DMS 273 (cell line): ENCODE measurements around the gene DENND2D.
"Not testable (repeated sequence)": the region's sequence is repeated elsewhere in the genome, so short reads cannot be mapped to it uniquely, and the experiment has no call there.

Experiments used
- DNase-seq: peaks from one replicate; lab custom pipeline; 2025; ENCODE audit not compliant: unreplicated experiment; lab: John Stamatoyannopoulos, UW

The DENND2D gene

DNA sequence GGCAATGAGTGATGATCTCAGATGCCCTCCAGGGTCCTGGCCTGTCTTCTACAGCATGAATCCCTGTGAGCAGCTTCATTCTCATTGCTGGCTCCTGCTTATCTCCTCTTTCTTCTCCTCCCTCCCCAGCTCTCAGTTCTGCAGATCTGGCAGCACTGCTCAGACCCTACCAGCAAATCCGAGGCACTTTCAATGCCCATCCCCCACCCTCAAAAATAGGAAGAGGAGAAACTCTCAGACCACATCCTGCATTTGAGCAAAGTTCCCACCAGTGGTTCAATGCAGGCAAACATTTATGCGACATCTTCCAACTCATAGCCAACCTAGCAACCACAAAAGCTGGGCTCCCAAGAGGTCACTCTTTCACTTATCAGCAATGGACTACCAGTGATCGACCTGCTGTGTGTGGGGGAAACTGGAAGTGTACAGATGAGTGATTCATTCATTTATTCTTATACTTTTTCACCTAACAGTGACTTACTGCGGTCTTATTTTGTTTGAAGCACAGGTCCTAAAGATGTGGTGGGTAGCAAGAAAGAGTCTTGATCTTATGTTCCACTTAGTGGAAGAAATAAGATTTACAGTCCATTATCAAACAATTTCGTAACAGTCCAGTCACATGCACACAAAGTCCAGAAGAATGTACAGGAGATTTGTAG is 21.3 kb upstream of the DENND2D start:
- DNase-seq = no peak

DNA sequence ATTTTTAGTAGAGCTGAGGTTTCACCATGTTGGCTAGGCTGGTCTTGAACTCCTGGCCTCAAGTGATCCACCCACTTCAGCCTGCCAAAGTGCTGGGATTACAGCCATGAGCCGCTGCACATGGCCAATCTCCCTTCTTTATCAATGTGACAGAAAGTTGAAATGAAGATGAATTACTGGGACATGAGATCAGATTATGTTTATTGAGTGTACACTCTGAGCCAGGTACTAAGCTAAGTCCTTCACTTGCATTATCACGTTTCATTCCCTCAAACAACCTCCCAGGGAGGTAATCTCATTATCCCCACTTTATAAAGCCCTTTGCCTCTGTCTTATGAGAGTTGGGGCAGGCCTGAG is 20.8 kb upstream of the DENND2D start:
- no peak for DNase-seq

DNA sequence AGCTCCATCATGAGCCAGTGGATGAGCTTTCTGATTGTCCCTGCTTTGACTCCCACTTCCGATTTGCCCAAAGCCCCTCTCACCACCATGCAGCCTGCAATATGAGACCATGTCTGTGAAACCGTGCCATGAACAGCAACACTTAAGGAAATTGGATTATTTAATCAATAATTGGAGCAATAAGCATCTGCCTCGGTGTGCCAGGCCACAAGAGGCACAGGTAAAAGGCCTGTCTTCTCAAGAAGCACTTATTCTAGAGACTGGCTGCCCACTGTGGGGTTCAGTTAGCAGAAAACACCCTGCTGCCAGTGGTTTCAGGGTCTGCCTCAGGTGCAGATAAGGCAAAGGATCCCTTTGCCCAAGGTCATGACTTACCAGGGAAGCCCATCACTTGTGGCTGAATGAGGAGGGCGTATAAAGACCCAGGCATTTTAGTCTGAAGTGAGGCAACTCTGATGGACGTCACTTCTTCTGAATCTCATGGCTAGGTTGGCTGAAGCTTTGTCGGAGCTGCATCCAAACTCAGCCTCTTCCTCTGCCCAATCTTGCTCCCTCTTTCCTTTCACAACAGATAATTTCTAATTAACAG is 19.9 kb upstream of the DENND2D start:
- DNase-seq = no peak

DNA sequence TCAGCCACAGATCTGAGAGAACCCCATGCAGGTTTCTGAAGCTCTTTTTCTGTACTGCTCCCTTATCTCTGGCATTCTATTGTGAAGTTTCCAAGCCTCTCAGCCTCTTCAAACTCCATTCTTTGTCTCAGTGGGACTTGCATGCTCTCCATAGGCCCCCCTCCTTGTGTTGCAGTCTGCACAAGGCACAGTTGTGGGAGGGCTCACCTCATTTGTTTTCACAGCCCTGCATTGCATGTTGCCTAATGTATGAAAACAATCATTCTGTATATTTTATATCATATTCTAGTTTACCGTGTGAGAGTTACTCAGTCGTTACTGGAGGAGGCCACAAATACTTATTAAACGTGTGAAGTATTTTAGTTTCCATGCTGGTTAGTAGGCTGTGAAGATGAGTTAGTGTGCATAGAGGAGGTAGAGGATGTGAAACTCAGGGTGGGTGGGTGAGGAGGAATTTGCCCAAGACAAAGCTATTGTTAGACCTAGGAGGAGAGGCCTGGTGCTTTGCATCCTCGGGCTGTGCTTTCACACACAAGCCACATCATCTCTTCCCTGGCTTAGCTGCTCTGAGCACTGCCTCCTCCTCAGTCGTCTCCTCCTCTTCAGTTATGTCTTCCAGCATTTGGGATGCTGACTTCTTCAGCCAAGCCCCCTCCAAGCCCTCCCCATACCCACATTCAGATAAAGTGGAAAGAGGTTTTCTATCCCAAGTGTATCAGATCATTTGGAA is 19.3 kb upstream of the DENND2D start:
- DNase-seq = no peak

DNA sequence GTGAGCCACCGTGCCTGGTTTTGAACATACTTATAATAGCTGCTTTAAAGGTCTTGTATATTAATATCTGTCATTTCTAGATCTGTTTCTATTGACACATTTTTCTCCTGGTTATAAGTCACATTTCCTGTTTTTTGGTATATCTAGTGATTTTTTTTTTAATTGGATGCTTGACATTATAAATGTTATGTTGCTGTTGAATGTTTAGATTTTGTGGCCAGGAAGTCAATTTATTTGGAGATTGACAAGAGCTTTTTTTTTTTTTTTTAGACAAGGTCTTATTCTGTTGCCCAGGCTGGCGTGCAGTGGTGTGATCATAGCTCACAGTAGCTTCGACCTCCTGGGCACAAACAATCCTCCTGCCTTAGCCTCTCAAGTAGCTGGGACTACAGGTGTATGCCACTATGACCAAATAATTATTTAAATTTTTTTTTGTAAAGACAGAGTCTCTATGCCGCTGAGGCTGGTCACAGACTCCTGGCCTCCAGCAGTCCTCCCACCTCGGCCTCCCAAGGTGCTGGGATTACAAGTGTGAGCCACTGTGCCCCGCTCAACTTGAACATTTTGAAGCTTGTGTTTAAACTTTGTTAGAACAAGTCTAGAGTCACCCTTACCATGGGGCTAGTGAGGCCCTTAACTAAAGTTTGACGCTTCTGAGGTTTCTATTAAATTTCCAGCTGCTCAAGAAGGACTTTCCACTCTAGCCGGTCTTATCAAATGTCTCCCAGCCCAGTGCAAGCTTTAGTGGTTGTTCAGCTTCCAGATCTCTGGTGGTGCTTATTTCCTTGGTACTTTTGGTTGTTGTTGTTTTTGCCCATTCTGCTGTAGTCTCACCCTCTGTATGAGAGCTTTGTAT is 18.5 kb upstream of the DENND2D start:
- no peak for DNase-seq

DNA sequence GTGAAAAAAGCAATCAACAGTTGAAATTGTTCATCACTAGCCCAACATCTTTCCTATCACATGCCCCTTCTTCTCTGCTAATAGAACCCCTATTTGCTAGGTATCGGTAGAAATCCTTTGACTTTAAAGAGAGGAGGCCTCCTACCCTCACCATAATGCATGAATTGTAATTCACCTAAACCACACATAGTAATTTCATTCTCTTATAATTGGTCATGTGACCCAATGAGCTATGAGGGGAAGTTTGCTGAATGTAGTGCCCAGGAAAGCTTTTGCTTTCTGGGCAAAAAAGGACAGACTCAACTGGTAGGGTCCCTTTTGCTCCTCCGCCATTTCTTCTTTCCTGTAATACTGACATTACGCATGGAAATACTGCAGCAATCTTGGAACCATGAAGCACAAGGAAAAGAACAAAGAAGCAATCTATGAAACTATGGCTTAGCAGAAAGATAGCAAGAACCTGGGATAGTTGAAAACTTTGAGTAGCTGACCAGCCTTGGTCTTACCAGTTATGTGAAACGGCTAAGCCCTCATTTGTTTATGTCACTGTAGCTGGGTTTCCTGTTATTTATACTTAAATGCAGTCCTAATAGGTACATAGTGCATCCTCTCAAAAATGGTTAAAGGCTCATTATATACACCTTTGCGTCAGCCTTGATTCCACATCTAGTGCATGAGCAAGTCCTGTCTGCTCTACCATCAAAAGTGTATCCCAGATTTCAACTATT is 16.9 kb upstream of the DENND2D start:
- no peak for DNase-seq

DNA sequence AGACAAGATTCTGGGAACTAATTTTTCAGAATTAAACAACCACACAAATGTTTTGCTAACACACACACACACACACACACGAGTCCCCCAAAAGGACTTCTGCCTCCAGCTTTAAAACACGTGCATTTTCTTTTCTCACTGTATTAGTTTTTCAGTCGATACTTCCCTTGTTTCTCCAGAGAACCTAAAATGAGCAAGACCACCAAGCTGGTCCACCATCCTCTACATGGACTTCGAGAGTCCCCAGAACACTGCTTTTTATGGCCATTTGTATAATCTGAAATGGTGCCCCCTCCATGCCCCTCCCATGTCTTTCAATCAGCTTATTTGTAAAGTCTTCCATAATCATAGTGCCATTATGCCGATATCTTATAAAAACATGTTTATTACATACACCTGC is 16.3 kb upstream of the DENND2D start:
- DNase-seq = no peak

DNA sequence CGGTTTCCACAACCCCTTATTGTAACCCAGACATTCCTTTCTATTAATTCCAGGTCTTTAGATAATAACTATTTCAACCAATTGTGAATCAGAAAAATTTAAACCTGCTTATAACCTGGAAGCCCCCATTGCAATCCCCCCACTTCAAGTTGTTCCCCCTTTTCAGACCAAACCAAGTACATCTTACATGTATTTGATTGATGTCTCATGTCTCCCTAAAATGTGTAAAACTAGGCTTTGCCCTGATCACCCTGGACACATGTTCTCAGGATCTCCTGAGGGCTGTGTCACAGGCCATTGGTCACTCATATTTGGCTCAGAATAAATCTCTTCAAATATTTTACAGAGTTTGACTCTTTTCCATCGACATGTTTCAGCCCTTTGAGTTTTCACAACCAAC is 14.8 kb upstream of the DENND2D start:
- not testable (repeated sequence) for DNase-seq

DNA sequence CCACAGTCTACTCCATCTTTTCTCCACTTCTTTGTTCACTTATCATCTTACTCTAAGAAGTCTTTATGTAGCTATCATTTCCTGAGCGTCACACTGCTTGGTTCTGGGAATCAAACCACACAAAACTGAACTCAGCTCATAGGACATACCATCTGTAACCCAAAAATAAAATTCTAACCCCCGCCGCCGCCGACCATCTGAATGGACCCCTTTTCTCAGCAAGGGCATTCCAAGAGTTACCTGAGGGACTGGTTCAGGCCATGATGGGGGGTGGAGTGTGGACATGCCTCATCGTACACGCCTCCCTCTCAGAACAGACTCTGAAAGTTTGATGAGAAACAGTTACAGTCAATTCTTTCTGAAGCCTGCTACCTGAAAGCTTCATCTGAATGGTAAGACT is 14.4 kb upstream of the DENND2D start:
- DNase-seq = no peak

DNA sequence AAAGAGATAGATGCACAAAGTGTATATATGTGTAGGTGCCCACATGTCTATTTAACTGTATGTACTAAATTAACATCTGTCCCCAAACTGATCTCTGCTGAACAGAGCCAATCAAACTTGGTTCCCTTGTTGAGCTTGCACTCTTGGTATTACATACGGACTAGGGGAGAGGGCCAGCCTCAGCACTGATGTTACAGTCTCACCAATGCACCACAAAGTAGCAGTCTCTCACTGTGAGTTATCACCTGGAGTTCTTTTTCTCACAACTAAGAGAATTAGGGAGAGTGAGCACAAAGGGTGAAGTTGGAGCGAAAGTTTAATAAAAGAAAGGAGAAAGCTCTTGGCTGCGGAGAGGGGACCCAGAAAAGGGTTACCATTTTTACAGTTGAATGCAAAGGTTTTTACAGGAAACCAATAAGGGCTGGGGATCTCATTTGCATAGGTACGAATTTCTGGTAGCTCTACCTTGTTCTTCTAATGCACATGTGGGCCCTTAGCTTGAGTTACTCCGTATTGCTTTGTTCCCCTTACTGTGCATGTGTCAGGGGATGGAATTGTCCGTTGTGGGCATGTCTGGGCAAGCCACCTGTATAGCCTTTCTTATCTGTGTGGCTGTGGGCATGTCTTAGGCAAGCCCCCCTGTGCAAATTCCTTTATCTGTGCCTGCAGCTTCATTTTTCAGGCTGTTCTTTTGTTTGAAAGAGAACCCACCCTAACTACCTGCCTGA is 13.8 kb upstream of the DENND2D start:
- no peak for DNase-seq

DNA sequence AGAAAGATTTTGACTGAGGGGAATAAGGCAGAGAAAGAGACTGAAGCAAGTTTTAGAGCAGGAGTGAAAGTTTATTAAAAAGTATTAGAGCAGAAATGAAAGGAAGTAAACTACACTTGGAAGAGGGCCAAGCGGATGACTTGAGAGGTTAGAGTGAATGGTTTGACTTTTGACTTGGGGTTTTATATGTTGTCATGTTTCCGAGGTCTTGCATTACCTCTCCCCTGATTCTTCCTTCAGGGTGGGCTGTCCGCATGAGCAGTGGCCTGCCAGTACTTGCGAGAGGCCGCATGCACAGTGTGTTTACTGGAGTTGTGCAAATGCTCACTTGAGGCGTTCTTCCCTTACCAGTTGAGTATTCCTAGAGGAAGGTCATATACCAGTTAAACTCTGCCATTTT is 13.0 kb upstream of the DENND2D start:
- DNase-seq = no peak

DNA sequence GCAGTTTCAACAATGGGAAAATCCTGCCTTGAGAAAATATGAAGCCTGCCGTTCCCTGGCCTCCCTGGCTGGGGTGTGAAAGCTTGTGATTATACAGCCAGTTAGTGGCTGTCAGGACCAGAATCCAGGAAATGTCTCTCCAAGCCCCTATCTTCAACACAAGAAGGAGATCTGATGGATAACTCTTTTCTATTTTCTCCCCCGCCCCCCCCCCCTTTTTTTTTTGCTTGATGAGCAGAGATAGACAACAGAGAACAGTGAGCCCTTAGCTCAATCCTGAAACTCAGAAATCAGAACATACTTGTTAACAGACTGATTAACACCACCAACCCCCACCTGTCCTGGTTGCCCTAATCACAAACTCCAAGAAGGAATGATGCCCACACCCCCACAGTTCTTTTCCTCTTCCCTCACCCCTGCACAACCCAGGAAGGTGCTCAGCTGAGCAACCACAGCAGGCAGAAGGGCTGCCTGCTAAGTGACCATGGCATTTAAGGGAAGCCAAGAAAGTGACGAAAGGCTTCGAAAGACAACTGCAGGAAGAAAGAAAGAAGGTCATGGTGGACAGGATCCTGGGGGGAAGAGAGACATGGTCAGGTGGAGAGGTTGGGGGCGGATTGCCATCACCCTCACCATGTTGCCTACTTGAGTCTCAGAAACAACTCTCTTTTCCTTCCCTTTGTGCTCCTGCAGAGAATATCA is 12.3 kb upstream of the DENND2D start:
- no peak for DNase-seq

DNA sequence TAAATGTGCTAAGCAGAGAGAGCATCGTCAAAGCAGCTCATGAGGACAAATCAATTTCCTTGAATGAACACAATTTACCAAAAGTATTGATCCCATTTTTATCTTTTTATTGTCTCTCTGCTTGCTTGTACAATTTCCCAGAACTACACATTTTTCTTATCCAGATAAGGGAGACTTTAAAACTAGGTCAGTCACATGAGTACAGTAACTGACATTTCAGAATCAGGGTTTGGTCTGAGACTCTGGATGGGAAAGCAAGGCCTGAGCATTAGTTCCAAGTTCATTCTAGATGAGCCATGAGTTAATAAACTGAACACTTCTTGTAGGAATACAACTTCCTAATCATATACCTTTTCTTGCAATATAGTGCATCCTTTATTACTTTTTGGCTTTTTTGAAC is 11.5 kb upstream of the DENND2D start:
- DNase-seq = no peak

DNA sequence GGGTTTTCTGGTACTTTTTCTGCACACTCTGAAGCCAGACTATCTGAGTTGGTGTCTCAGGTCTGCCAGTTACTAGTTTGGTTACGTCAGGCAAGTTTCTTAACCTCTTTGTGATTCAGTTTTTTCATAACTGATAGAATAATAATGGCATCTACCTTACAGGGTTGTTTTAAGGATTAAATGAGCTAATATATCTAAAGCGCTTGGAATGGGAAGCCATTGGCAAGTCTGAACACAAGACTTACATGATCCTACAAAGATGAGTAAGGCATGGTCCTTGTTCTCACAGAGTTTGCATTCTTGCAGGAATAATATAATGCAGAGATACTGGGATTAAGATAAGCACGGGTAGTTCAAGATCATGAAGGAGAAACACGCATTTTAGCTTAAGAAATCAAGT is 9.2 kb upstream of the DENND2D start:
- DNase-seq = no peak

DNA sequence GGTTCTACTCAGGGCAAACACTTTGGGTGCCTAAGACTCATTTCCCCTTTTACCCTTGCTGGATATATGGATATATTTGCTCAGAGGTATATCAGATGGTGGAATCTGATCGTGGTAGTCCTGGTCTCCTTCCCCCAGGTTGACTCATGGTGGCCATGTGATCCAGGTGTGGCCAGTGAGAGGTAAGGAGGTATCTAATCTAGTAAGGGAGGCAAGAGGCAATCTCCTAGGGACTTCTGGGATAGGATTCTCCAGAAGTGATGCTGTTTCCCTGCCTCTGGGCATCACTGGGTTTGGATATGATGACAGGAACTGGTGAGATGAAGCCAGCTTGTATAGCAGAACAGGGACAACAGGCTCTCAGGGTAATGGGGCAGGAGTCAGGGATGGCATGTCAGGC is 8.5 kb upstream of the DENND2D start:
- DNase-seq = no peak

DNA sequence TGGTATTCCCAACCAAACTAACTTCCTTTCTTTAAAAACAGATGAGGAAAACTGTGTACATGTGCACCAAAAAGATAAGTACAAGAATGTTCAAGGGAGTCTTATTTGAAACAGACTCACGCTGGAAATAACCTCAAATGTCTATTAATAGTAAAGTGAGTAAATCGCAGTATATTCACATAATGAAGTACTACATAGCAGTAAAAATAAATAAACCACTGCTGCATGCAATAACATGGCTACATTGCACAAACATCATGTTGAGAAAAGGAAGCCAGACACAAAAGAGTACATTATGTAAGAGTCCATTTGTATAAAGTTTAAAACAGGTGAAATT is 5.2 kb upstream of the DENND2D start:
- DNase-seq = no peak

DNA sequence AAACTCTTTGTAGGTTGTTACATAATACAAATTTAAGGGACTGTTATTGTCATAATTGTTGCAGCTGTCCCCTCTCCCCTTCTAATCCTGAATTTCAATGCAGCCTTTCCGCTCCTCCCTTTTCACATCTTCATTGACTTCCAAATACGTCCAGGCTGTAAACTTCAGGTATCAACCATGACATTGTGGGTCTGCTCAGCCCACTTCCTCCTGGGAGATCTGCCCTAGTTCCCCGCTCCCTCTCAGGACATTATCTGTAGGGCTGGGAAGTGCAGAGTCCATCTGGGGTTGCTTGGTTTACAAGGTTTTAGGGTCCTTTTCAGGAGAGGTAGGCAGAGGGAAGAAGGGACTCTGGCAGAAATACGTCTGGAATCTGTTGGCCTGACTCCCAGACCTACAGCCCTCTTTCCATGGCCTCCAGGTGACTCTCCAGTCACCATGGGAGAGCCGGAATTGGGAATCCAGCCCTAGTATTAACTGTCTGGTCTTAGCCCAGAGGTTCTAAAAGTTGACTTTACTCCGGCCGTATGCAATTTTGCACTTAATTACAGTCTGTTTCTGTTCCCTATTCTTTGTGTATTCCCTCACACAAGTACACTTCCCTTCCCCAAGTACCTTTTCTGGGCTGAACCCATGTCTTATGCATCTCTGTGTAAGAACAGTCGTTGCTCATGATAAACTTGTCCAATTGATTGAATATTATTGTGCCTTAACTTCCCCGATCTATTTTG is 4.7 kb upstream of the DENND2D start:
- DNase-seq = no peak

DNA sequence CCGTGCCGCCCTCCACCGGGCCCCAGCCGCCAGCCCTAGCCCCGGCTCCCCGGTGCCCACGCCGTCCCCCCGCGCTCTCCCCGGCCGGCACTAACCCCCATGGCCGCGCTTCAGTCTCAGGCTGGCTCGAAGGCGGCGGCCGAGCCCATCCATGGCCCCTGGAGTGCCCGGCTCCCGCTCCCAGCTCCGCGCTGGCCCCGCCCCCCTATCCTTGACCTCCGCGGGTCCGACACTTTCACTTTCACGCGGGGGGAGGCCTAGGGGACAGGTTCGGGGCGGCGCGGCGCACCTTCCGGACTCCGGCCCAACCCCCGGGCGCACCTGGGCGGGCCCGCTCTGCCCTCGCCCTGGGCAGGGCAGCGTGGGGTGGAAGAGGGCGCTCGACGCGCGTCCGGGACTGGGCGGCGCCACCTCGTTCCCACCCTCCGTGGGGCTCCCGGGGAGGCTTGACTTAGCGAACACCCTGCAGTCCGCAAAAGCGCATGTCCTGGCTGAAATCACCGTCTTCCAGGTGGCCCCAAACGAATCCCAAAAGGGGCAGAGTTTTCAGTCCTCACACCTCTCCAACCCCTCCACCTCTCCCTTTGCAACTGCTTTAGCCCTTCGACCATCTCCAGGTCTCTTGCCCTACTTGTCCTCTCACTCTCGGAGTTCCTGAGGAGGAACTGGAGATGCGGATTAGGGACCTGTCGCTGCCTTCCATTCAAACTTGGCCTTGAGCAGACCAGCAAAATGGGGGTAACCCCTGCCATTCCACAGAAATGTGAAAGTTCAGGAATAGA is 3.9 kb upstream of the DENND2D start:
- DNase-seq = peak; percentile 30
